ENCODE data around the gene ONECUT3. TPM values are rescaled to one million over a fixed set of nuclear protein-coding genes. Genes with fewer than 3 reads are reported as not detected.

The ONECUT3 gene
- total and polyA plus RNA-seq, 2 of the 4 experiments (the other 2 are of a cell fraction), result not detected

- in situ Hi-C loops (cut with MboI; ENCODE audit: low sequenced_read_pairs), result no loop called here
- no TSS peak for BruUV-seq (replicated peaks)
- H2AK9ac ChIP-seq (replicated peaks; ENCODE audit: low read depth, low read length, poor library complexity), result no peak overlapping the region
Observed at GRCh38 chr19:1816530-1817298, 63.4 kb downstream of the ONECUT3 start.

More at GRCh38 chr19:1816530-1817298, 63.4 kb downstream of the ONECUT3 start:
- WGBS, 2 experiments (ENCODE audit: extremely low coverage in 2 of 2, insufficient read length in 1 of 2), result 92% methylated on average over 20 of the region's 36 CpGs; no CpG with 5 or more reads in 1 of the 2 experiments
- H3K9me1 ChIP-seq (ENCODE audit: insufficient read depth, low read length), result no peaks in the 10 kb centered on the region
- H2AFZ ChIP-seq (replicated peaks; ENCODE audit: low read length, poor library complexity), result no peak overlapping the region
- H2BK120ac ChIP-seq (ENCODE audit: low read depth, low read length), result no peak overlapping the region
- no peak overlapping the region for H3K56ac ChIP-seq (ENCODE audit: extremely low read depth, insufficient read depth, low read length)
- no peaks in the 10 kb centered on the region; the same call in 1 of the 2 replicates for H4K20me1 ChIP-seq (ENCODE audit: insufficient read depth, low read length)
- no peak overlapping the region for H4K5ac ChIP-seq (ENCODE audit: low read depth, low read length)
- dilution Hi-C loops (cut with HindIII; ENCODE audit: low sequenced_read_pairs, unreplicated experiment), result no loop called here
- H3K4me2 ChIP-seq (ENCODE audit: low read depth, low read length), result no peak overlapping the region
- no peak overlapping the region for H2BK20ac ChIP-seq (ENCODE audit: low read depth, low read length)
- no peak overlapping the region for H3K27ac ChIP-seq (ENCODE audit: insufficient read depth, low read length)
- ChIA-PET CTCF (no interaction called here), POLR2A (ENCODE audit: unreplicated experiment) (no interaction called here)
- H2BK15ac ChIP-seq (ENCODE audit: low read depth, low read length), result no peak overlapping the region
- ATAC-seq (ENCODE audit: low read depth), result no peak
- intact Hi-C loops (cut with micrococcal nuclease), result no loop called here
- H2BK5ac ChIP-seq (ENCODE audit: low read depth, low read length, poor library complexity, severe bottlenecking), result no peak overlapping the region
- H3K23ac ChIP-seq (ENCODE audit: low read depth, low read length), result no peak overlapping the region
- H4K8ac ChIP-seq (ENCODE audit: low read depth in 2 of 2, low read length in 2 of 2), result no peak overlapping the region
- no peak overlapping the region for H3K4ac ChIP-seq (ENCODE audit: low read depth, low read length)
- H3K9me3 ChIP-seq (ENCODE audit: control insufficient read depth, insufficient read depth, low read length), result no peaks in the 10 kb centered on the region
- H2AK5ac ChIP-seq (ENCODE audit: low read depth, low read length), result no peak overlapping the region
- H3K18ac ChIP-seq (ENCODE audit: low read depth, low read length), result no peak overlapping the region
- H3K79me1 ChIP-seq (ENCODE audit: low read depth in 1 of 2, low read length in 2 of 2), result peaks cover 0 to 4% of the 10 kb centered on the region in 2 experiments; a peak in 2 of 4 replicates
- peaks cover 45% of the 10 kb centered on the region for H3K36me3 ChIP-seq (ENCODE audit: control insufficient read depth, insufficient read depth, low read length)
- H3K9ac ChIP-seq (ENCODE audit: low read depth, low read length), result no peak overlapping the region
- no peak overlapping the region for H3K14ac ChIP-seq (replicated peaks; ENCODE audit: low read depth, low read length)
- no peak overlapping the region for H4K91ac ChIP-seq (ENCODE audit: insufficient read depth, low read depth, low read length)
- TF ChIP-seq SMC3 (IDR thresholded peaks at IDR 0.05; ENCODE audit: low read depth, low read length), result no peak
- TF ChIP-seq, protein P1, sequence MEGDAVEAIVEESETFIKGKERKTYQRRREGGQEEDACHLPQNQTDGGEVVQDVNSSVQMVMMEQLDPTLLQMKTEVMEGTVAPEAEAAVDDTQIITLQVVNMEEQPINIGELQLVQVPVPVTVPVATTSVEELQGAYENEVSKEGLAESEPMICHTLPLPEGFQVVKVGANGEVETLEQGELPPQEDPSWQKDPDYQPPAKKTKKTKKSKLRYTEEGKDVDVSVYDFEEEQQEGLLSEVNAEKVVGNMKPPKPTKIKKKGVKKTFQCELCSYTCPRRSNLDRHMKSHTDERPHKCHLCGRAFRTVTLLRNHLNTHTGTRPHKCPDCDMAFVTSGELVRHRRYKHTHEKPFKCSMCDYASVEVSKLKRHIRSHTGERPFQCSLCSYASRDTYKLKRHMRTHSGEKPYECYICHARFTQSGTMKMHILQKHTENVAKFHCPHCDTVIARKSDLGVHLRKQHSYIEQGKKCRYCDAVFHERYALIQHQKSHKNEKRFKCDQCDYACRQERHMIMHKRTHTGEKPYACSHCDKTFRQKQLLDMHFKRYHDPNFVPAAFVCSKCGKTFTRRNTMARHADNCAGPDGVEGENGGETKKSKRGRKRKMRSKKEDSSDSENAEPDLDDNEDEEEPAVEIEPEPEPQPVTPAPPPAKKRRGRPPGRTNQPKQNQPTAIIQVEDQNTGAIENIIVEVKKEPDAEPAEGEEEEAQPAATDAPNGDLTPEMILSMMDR (conservative IDR thresholded peaks at IDR 0.05; ENCODE audit: low read depth, low read length), result no peak
- TF ChIP-seq CHD1 (IDR thresholded peaks at IDR 0.05; ENCODE audit: low read depth, low read length), result no peak
- H3K4me3 ChIP-seq (ENCODE audit: insufficient read depth, low read depth, low read length), result no peak overlapping the region
- H3K4me1 ChIP-seq (ENCODE audit: control insufficient read depth, insufficient read depth, low read length), result peaks cover 4% of the 10 kb centered on the region
- H3K27me3 ChIP-seq (ENCODE audit: control insufficient read depth, insufficient read depth, low read length), result no peaks in the 10 kb centered on the region
- DNase-seq, result no peak
